ENCODE results near the gene DPEP1.

Gene DPEP1

DNA sequence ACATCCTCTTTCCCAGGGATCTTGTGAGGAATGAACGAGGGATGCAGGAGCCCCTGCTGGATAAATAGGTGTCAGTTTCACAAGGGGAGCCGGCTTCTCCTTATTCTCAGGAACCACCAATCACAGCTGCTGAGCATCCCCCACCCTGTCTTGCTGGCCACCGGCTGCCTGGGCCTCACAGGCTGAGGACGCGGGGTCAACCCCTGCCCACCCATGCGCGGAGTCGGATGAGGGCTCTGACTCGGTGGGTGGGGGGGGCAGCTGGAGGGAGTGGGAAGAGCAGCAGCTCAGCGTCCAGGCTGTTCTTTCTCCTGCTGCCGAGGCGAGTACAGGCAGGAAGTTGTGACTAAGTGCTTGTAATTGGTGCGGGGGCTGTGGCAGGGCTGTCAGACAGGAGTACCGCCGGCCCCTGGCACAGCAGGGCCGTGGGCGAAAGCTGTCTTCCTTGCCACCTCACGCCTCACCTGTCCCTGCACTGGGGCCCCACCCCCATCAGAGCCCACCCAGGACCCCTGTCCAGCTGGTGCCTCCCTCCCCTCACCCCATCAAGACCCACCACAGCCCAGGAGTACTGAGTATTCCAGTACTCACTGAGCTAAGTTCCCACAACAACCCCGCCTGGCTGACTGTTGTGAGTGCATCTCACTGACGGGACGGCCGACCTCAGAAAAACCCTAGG lies 11.0 kb upstream of the DPEP1 start:
- H3F3A ChIP-seq (ENCODE audit: low read depth): no peaks in the 10 kb centered on the region
- 0 out of 2 replicates have a peak overlapping the region, but pooled peaks have one; percentile 24 for H2AFZ ChIP-seq (ENCODE audit: low read length)
- no peaks in the 10 kb centered on the region for H3K9me2 ChIP-seq (replicated peaks; ENCODE audit: low read depth, low read length)
- H3K36me3 ChIP-seq (ENCODE audit: insufficient read depth, low read length): no peaks in the 10 kb centered on the region
- H3K79me2 ChIP-seq (ENCODE audit: insufficient read depth, low read length): no peaks in the 10 kb centered on the region
- H3K9me3 ChIP-seq (ENCODE audit: insufficient read depth, low read depth, low read length): no peaks in the 10 kb centered on the region
- H4K20me1 ChIP-seq (ENCODE audit: insufficient read depth, low read length, poor library complexity, severe bottlenecking): no peaks in the 10 kb centered on the region
- peaks cover 7% of the 10 kb centered on the region for H3K4me1 ChIP-seq (ENCODE audit: insufficient read depth, low read length, poor library complexity, severe bottlenecking)
- TF ChIP-seq, protein P1, sequence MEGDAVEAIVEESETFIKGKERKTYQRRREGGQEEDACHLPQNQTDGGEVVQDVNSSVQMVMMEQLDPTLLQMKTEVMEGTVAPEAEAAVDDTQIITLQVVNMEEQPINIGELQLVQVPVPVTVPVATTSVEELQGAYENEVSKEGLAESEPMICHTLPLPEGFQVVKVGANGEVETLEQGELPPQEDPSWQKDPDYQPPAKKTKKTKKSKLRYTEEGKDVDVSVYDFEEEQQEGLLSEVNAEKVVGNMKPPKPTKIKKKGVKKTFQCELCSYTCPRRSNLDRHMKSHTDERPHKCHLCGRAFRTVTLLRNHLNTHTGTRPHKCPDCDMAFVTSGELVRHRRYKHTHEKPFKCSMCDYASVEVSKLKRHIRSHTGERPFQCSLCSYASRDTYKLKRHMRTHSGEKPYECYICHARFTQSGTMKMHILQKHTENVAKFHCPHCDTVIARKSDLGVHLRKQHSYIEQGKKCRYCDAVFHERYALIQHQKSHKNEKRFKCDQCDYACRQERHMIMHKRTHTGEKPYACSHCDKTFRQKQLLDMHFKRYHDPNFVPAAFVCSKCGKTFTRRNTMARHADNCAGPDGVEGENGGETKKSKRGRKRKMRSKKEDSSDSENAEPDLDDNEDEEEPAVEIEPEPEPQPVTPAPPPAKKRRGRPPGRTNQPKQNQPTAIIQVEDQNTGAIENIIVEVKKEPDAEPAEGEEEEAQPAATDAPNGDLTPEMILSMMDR (conservative IDR thresholded peaks at IDR 0.05; ENCODE audit: low read length): no peak
- TF ChIP-seq EZH2phosphoT487 (IDR thresholded peaks at IDR 0.05; ENCODE audit: borderline replicate concordance): no peak
- H3K4me3 ChIP-seq (ENCODE audit: low read length, poor library complexity, severe bottlenecking): peak overlapping the region; percentile 38
- H3K4me2 ChIP-seq (ENCODE audit: low read depth, low read length, poor library complexity, severe bottlenecking): peak overlapping the region; percentile 54
- H3K27me3 ChIP-seq (ENCODE audit: insufficient read depth, low read length, poor library complexity, severe bottlenecking): no peaks in the 10 kb centered on the region
- no peak overlapping the region for H3K9ac ChIP-seq (ENCODE audit: low read depth, low read length, poor library complexity, severe bottlenecking)

DNA sequence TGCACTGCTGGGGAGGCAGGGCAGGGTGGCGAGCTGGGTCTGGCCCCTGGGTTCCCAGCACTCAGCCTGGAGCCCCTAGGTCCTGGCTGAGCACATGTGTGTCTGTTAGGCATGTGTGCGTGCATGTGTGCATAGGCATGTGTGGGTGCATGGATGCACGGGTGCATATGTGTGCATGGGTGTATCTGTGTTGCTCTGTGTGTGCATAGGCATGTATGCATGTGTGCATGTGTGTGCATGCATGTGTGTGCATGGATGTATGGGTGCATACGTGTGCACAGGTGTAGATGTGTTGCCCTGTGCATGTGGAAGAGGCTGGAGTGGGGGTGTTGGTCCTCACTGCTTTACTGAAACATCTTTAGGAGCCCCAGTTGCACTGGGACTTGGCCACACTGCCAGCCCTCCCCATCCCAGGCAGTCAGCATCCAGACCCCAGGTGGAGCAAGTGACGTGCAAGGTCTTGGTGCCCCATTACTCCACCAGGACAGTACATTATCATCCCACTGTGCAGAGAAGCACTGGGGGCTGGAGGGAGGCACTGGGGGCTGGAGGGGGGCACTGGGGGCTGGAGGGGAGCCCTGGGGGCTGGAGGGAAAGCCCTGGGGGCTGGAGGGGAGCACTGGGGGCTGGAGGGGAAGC lies 10.4 kb upstream of the DPEP1 start:
- Histone ChIP-seq H3K4me1 (ENCODE audit: insufficient read depth, low read length, poor library complexity, severe bottlenecking) (peaks cover 7% of the 10 kb centered on the region), H3K79me2 (ENCODE audit: insufficient read depth, low read length) (no peaks in the 10 kb centered on the region), H3K9ac (ENCODE audit: low read depth, low read length, poor library complexity, severe bottlenecking) (no peak overlapping the region), H2AFZ (ENCODE audit: low read length) (0 out of 2 replicates have a peak overlapping the region, but pooled peaks have one; percentile 24), H4K20me1 (ENCODE audit: insufficient read depth, low read length, poor library complexity, severe bottlenecking) (no peaks in the 10 kb centered on the region), H3K9me3 (ENCODE audit: insufficient read depth, low read depth, low read length) (no peaks in the 10 kb centered on the region), H3K4me3 (ENCODE audit: low read length, poor library complexity, severe bottlenecking) (peak overlapping the region; percentile 38), H3K9me2 (replicated peaks; ENCODE audit: low read depth, low read length) (no peaks in the 10 kb centered on the region), H3K36me3 (ENCODE audit: insufficient read depth, low read length) (no peaks in the 10 kb centered on the region), H3F3A (ENCODE audit: low read depth) (no peaks in the 10 kb centered on the region), H3K27me3 (ENCODE audit: insufficient read depth, low read length, poor library complexity, severe bottlenecking) (no peaks in the 10 kb centered on the region), H3K4me2 (ENCODE audit: low read depth, low read length, poor library complexity, severe bottlenecking) (peak overlapping the region; percentile 54)
- no peak for TF ChIP-seq EZH2phosphoT487 (IDR thresholded peaks at IDR 0.05; ENCODE audit: borderline replicate concordance)
- TF ChIP-seq, protein P1 (conservative IDR thresholded peaks at IDR 0.05; ENCODE audit: low read length): no peak

DNA sequence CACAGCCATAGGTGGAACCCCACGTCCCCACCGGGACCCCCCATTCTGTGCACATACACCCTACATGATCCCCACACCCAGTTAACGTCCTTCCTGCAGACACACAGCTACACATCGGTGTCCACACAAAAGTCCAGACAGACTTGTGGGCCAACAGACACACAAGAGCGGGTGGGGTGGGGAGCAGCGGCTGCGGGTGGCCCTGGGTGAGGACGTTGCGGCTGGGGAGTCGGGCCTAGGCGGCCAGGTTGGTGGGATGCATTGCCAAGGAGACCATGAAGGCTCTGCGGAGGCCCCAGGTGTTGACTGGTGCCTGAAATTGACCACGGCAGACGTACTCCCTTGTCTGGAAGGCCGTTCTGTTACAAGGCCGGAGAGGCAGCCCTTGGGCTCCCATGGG lies 8.7 kb upstream of the DPEP1 start:
- Histone ChIP-seq H2AFZ (ENCODE audit: low read length) (no peak overlapping the region), H3K4me2 (ENCODE audit: low read depth, low read length, poor library complexity, severe bottlenecking) (no peak overlapping the region), H3K9ac (ENCODE audit: low read depth, low read length, poor library complexity, severe bottlenecking) (no peak overlapping the region), H4K20me1 (ENCODE audit: insufficient read depth, low read length, poor library complexity, severe bottlenecking) (no peaks in the 10 kb centered on the region), H3K79me2 (ENCODE audit: insufficient read depth, low read length) (no peaks in the 10 kb centered on the region), H3K36me3 (ENCODE audit: insufficient read depth, low read length) (no peaks in the 10 kb centered on the region), H3K9me3 (ENCODE audit: insufficient read depth, low read depth, low read length) (no peaks in the 10 kb centered on the region), H3K4me1 (ENCODE audit: insufficient read depth, low read length, poor library complexity, severe bottlenecking) (peaks cover 7% of the 10 kb centered on the region), H3K4me3 (ENCODE audit: low read length, poor library complexity, severe bottlenecking) (no peak overlapping the region), H3K9me2 (replicated peaks; ENCODE audit: low read depth, low read length) (no peaks in the 10 kb centered on the region), H3F3A (ENCODE audit: low read depth) (no peaks in the 10 kb centered on the region), H3K27me3 (ENCODE audit: insufficient read depth, low read length, poor library complexity, severe bottlenecking) (no peaks in the 10 kb centered on the region)
- TF ChIP-seq, protein P1 (conservative IDR thresholded peaks at IDR 0.05; ENCODE audit: low read length): no peak
- TF ChIP-seq EZH2phosphoT487 (IDR thresholded peaks at IDR 0.05; ENCODE audit: borderline replicate concordance): no peak
